Measurements from ENCODE around the gene MIGA2.

The MIGA2 gene, protein sequence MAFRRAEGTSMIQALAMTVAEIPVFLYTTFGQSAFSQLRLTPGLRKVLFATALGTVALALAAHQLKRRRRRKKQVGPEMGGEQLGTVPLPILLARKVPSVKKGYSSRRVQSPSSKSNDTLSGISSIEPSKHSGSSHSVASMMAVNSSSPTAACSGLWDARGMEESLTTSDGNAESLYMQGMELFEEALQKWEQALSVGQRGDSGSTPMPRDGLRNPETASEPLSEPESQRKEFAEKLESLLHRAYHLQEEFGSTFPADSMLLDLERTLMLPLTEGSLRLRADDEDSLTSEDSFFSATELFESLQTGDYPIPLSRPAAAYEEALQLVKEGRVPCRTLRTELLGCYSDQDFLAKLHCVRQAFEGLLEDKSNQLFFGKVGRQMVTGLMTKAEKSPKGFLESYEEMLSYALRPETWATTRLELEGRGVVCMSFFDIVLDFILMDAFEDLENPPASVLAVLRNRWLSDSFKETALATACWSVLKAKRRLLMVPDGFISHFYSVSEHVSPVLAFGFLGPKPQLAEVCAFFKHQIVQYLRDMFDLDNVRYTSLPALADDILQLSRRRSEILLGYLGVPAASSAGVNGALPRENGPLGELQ
- long read RNA-seq, transcript MIGA2-210 (2 exons, 2,532 nt) = major isoform, 12 of 102 reads
- long read RNA-seq, partial matches to known transcripts = 11 of 102 reads
- long read RNA-seq, other reads (novel, unspliced or antisense) = 79 of 102 reads

DNA sequence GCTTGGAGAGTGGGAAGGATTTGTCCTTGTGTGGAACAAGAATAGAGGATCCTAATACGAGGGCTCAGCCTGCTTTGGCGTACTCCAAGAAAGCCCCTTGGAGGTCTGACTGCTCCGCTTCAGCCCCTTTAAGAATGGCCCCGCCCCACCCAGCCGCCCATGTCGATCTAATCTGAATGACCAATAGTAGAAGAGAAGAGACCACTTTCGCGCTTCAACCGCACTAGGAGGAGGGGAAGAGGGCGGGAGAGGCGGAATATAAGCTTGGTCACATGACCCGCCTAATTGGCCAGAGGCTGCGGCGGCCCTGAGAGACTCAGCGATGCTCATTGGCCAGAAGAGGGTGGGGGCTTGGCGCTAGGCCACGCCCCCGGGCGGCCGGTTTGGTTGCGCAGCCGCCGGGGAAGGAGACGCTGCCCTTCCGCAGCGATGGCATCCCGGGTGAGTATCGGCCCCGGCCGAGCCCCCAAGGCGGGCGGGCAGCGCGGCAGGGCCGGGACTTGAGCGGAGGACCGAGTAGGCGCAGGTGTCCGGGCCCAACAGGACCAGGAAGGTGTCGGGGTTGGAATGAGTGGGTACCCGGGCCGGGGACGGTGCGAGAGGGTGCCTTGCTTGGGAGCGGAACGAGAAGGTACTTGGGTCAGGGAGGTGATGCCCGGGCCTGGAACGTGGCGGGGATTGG is at the start of gene MIGA2:
MIGA2 (plus strand) TSS at position 386 of the 682 bp plus-strand sequence. CDS start 3,969 bp downstream, outside the sequence.
- no peaks in the 10 kb centered on the region for H3K27me3 ChIP-seq (ENCODE audit: insufficient read depth, poor library complexity, severe bottlenecking)
- peak within 1 kb of the TSS; percentile 68 for H3K27ac ChIP-seq (replicated peaks)
- TF ChIP-seq GABPA (IDR thresholded peaks at IDR 0.05; ENCODE audit: low read depth) = peak; percentile 31; the same call in 1 of the 2 replicates
- no peak for TF ChIP-seq CTCF (IDR thresholded peaks at IDR 0.05; ENCODE audit: insufficient read depth, low read length)
- peak; percentile 61; the same call in 1 of the 2 replicates for TF ChIP-seq POLR2AphosphoS5 (IDR thresholded peaks at IDR 0.05; ENCODE audit: low read depth)
- peak; percentile 47; the same call in 1 of the 2 replicates for TF ChIP-seq SPI1 (IDR thresholded peaks at IDR 0.05; ENCODE audit: borderline replicate concordance, low read depth)
- TF ChIP-seq, protein P1, sequence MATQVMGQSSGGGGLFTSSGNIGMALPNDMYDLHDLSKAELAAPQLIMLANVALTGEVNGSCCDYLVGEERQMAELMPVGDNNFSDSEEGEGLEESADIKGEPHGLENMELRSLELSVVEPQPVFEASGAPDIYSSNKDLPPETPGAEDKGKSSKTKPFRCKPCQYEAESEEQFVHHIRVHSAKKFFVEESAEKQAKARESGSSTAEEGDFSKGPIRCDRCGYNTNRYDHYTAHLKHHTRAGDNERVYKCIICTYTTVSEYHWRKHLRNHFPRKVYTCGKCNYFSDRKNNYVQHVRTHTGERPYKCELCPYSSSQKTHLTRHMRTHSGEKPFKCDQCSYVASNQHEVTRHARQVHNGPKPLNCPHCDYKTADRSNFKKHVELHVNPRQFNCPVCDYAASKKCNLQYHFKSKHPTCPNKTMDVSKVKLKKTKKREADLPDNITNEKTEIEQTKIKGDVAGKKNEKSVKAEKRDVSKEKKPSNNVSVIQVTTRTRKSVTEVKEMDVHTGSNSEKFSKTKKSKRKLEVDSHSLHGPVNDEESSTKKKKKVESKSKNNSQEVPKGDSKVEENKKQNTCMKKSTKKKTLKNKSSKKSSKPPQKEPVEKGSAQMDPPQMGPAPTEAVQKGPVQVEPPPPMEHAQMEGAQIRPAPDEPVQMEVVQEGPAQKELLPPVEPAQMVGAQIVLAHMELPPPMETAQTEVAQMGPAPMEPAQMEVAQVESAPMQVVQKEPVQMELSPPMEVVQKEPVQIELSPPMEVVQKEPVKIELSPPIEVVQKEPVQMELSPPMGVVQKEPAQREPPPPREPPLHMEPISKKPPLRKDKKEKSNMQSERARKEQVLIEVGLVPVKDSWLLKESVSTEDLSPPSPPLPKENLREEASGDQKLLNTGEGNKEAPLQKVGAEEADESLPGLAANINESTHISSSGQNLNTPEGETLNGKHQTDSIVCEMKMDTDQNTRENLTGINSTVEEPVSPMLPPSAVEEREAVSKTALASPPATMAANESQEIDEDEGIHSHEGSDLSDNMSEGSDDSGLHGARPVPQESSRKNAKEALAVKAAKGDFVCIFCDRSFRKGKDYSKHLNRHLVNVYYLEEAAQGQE (IDR thresholded peaks at IDR 0.05; ENCODE audit: insufficient replicate concordance, low read depth) = no peak
- peak within 1 kb of the TSS; percentile 100 for H3K4me3 ChIP-seq (replicated peaks; ENCODE audit: insufficient read depth, low read length)
- DNase-seq (ENCODE audit: low read depth in 1 of 2, low spot score in 1 of 2) = peak; percentile 95 to 99

- no peak overlapping the region for H3K27ac ChIP-seq (replicated peaks)
- H3K4me3 ChIP-seq (replicated peaks; ENCODE audit: insufficient read depth, low read length) = no peak overlapping the region
- DNase-seq (ENCODE audit: low read depth in 1 of 2, low spot score in 1 of 2) = no peak
- H3K27me3 ChIP-seq (ENCODE audit: insufficient read depth, poor library complexity, severe bottlenecking) = no peaks in the 10 kb centered on the region
- TF ChIP-seq POLR2AphosphoS5 (IDR thresholded peaks at IDR 0.05; ENCODE audit: low read depth) = no peak
- TF ChIP-seq, protein P1 (IDR thresholded peaks at IDR 0.05; ENCODE audit: insufficient replicate concordance, low read depth) = no peak
Observed at GRCh38 chr9:128986671-128987070, 49.8 kb upstream of the MIGA2 start.

- H3K27ac ChIP-seq (replicated peaks) = no peak overlapping the region
- DNase-seq (ENCODE audit: low read depth in 1 of 2, low spot score in 1 of 2) = no peak
- TF ChIP-seq SPI1 (IDR thresholded peaks at IDR 0.05; ENCODE audit: borderline replicate concordance, low read depth) (no peak), POLR2AphosphoS5 (IDR thresholded peaks at IDR 0.05; ENCODE audit: low read depth) (no peak)
Observed at GRCh38 chr9:128987805-128988204, 48.6 kb upstream of the MIGA2 start.

GRCh38 chr9:128992995-128993394 is 43.4 kb upstream of the MIGA2 start:
- Histone ChIP-seq H3K27ac (replicated peaks) (no peak overlapping the region), H3K27me3 (ENCODE audit: insufficient read depth, poor library complexity, severe bottlenecking) (no peaks in the 10 kb centered on the region), H3K4me3 (replicated peaks; ENCODE audit: insufficient read depth, low read length) (no peak overlapping the region)
- DNase-seq (ENCODE audit: low read depth in 1 of 2, low spot score in 1 of 2) = peak in 1 of 2 experiments; percentile 15
- TF ChIP-seq POLR2AphosphoS5 (IDR thresholded peaks at IDR 0.05; ENCODE audit: low read depth) (no peak), SPI1 (IDR thresholded peaks at IDR 0.05; ENCODE audit: borderline replicate concordance, low read depth) (no peak), GABPA (IDR thresholded peaks at IDR 0.05; ENCODE audit: low read depth) (no peak), CTCF (IDR thresholded peaks at IDR 0.05; ENCODE audit: insufficient read depth, low read length) (no peak)
- TF ChIP-seq, protein P1 (IDR thresholded peaks at IDR 0.05; ENCODE audit: insufficient replicate concordance, low read depth) = no peak

More at GRCh38 chr9:128987805-128988204, 48.6 kb upstream of the MIGA2 start:
- H3K4me3 ChIP-seq (replicated peaks; ENCODE audit: insufficient read depth, low read length) = no peak overlapping the region
- no peaks in the 10 kb centered on the region for H3K27me3 ChIP-seq (ENCODE audit: insufficient read depth, poor library complexity, severe bottlenecking)

Measured in HL-60 (cell line).